Left lobe of liver (tissue), 2 donors: ENCODE results near the gene SETD1A. TPM values are rescaled to one million over a fixed set of nuclear protein-coding genes. Genes with fewer than 3 reads are reported as not detected.

Experiments
- ATAC-seq: fragments of 200-7000 bp; cut with Tn5 transposase; one replicate; pipeline ENCODE4 v1.9.1; 2020; ENCODE audit warnings: mild to moderate bottlenecking, moderate library complexity
- DNase-seq: peaks from one replicate; pipeline ENCODE4 v3.0.0-alpha.2; 2020; ENCODE audit warnings: low spot score
- total RNA-seq: library from RNA; stranded (reverse); gene quantifications from one replicate; pipeline ENCODE4 v1.2.1, GENCODE V29; 2021
- donor health status: DM: no; HTN: no; CAD: no; lungs with moderate emphysema.
- donor health status: DM: no; HTN: yes; CAD: no.

Gene SETD1A
- 8.2 TPM for total RNA-seq

GRCh38 chr16:30957456-30958174, at the start of gene SETD1A:
Gene SETD1A, plus strand, starts transcription at chr16:30957754. Its CDS starts 978 bp downstream, at chr16:30958732.
- ATAC-seq (peak; percentile 86), DNase-seq (peak; percentile 96)

GRCh38 chr16:30910427-30911029, 47.0 kb upstream of the SETD1A start:
- DNase-seq, result no peak
- no peak for ATAC-seq

GRCh38 chr16:30912794-30913412, 44.7 kb upstream of the SETD1A start:
- ATAC-seq (no peak), DNase-seq (no peak)

- no peak for ATAC-seq
- no peak for DNase-seq
These were observed 42.7 kb upstream of the SETD1A start for GRCh38 chr16:30914830-30915229.

GRCh38 chr16:30918614-30919013, 38.9 kb upstream of the SETD1A start:
- DNase-seq (no peak), ATAC-seq (no peak)

GRCh38 chr16:30920891-30921290, 36.7 kb upstream of the SETD1A start:
- DNase-seq (no peak), ATAC-seq (no peak)

GRCh38 chr16:30921459-30921747, 36.2 kb upstream of the SETD1A start:
- no peak for ATAC-seq
- no peak for DNase-seq

- peak; percentile 40 for ATAC-seq
These were observed 35.7 kb upstream of the SETD1A start for GRCh38 chr16:30921748-30922419.

GRCh38 chr16:30922420-30922959, 35.1 kb upstream of the SETD1A start:
- peak; percentile 100 for DNase-seq
- ATAC-seq, result peak; percentile 78

More at GRCh38 chr16:30921748-30922419, 35.7 kb upstream of the SETD1A start:
- DNase-seq, result peak; percentile 84

- ATAC-seq (peak; percentile 76), DNase-seq (peak; percentile 100)
These were observed 34.5 kb upstream of the SETD1A start for GRCh38 chr16:30922960-30923535.

- DNase-seq (peak; percentile 59), ATAC-seq (no peak)
These were observed 33.9 kb upstream of the SETD1A start, which contains the start of gene FBXL19 for GRCh38 chr16:30923554-30924075. Gene FBXL19, plus strand, starts transcription at chr16:30923572. Its CDS starts 2,183 bp downstream, at chr16:30925755.

GRCh38 chr16:30924076-30924912, 33.3 kb upstream of the SETD1A start:
- DNase-seq (peak; percentile 51), ATAC-seq (no peak)

- no peak for DNase-seq
- no peak for ATAC-seq
These were observed 32.5 kb upstream of the SETD1A start for GRCh38 chr16:30924913-30925631.

- DNase-seq (no peak), ATAC-seq (no peak)
These were observed 31.9 kb upstream of the SETD1A start for GRCh38 chr16:30925632-30925987.

- ATAC-seq (no peak), DNase-seq (no peak)
These were observed 31.4 kb upstream of the SETD1A start for GRCh38 chr16:30925995-30926811.

- no peak for ATAC-seq
- DNase-seq, result no peak
These were observed 30.4 kb upstream of the SETD1A start for GRCh38 chr16:30926937-30927788.

GRCh38 chr16:30927789-30928378, 29.7 kb upstream of the SETD1A start:
- peak; percentile 54 for DNase-seq
- peak; percentile 14 for ATAC-seq
